ENCODE results near the gene PDLIM5.
"Not testable (repeated sequence)": the region's sequence is repeated elsewhere in the genome, so short reads cannot be mapped to it uniquely, and the experiment has no call there.

Gene PDLIM5

DNA sequence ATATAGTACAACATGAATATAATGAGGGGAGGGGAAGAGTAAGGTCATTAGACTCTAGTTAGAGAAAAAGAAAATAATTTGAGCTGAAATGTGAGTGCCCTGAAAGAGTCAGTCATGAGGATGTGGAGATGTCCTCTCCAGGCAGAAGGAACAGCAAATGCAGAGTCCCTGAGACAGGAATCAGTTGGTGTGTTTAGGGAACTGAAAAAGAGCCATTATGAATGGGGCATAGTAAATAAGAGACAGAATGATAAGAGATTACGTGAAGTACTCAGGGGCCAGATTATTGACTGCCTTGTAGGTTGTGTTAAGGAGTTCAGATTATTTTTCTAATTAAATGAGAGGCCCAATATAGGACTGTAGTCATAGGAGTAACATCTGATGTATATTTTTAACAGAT is 147.0 kb downstream of the PDLIM5 start:
- no peak for DNase-seq (ENCODE audit: low read depth in 2 of 2)

- DNase-seq (ENCODE audit: low read depth in 2 of 2), result no peak
These were observed 151.5 kb downstream of the PDLIM5 start for GRCh38 chr4:94603170-94603747.

- DNase-seq (ENCODE audit: low read depth in 2 of 2), result no peak
These were observed 153.6 kb downstream of the PDLIM5 start for GRCh38 chr4:94605241-94605805.

DNA sequence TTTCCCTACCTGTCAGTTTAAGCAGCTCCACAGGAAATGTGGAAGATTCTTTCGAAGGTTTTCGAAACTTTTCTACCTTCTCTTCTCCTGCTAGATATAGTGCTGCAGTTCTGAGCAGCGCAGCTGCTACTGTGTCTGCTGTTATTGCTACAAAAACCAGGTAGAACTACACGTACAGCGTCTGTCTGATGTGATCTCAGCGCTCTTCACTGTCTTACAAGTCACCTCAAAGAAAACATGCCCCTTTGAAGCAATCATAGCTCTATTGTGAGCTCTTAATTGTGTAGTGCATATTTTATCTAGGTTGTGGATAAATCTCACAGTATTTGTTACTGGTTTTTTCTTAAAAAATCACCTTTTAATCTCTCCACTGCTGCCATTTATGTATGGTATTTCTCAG is 158.4 kb downstream of the PDLIM5 start:
- DNase-seq (ENCODE audit: low read depth in 2 of 2), result no peak

- DNase-seq (ENCODE audit: low read depth in 2 of 2), result no peak
These were observed 161.5 kb downstream of the PDLIM5 start for GRCh38 chr4:94613248-94613647.

DNA sequence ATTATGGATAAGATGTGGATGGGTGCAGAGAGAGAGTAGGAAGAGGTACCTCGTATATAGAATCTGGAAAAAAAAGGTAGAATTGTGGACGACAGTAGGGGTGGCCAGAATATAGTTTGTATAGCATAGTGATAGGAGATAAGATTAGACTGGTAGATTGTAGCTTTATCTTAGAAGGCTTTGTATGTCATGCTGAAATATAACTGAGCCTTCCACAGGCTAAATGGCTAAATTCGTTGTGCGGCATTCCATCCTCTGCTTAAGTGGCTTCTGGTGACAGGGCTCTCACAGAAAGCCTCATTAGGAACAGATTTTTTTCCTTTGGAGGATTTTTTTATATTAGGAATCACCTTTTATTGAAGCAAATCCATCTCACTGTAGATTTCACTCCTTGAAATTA is 163.7 kb downstream of the PDLIM5 start:
- DNase-seq (ENCODE audit: low read depth in 2 of 2), result no peak

DNA sequence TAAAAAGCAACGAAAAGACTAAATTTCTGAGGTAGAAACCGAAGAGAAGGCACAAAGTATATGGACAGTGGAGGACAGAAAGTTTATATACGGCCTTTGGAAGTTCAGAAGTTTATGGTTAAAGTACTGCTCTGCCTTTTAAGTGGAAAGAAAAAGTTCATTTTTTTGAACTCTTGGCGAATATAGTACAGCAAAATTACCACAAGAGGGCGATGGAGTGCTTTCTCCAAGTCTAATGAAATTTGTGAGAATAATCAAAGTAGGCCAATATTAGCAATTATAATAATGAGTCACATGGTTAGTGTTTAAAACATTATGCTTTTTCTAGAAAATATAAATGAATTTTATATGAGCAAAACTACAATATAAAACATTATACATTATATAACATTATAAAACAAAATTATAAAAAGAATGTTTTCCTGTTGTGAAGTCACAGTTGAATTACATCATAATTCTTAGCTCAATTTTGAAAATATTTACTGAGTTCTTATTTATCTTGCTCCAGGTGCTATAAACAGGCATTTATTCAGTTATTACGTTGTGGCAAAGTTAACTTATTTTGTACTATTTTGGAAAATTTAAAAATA is 169.8 kb downstream of the PDLIM5 start:
- no peak for DNase-seq (ENCODE audit: low read depth in 2 of 2)

DNA sequence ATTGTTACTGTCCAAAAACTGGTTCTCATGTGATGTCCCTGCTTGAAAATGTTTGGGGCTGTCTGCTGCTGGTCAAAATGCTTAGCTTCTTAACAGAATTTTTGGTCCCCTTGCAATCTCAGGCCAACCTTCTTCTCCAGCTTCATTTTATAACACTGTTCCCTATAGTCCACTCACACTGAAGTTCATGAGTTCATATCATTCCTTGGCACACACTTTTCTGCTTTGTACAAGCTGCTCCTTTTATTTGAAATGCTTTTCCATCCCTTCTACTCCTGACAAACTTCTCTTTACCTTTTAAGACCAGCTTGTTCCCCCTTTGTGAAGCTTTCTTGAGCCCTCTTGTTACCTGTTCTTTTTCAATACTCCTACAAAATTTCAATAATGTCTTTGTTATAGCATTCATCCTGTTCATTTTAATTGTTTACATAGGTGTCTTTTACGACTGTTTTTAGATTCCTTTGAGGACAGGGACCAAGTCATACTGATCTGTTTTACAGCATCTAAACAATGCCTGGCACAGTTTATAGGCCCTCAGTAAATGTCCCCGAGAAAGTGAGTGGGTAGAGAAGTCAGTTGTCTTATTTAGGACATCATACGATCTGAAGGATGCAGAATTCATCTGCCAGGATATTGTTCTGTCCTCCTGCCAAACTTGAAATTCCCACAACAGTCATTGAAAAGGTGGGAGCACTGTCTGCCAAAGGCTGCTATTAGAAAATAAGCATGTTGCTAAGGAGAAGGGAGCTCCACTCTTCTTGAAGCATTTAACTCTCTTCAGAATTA is 171.6 kb downstream of the PDLIM5 start:
- no peak for DNase-seq (ENCODE audit: low read depth in 2 of 2)

DNA sequence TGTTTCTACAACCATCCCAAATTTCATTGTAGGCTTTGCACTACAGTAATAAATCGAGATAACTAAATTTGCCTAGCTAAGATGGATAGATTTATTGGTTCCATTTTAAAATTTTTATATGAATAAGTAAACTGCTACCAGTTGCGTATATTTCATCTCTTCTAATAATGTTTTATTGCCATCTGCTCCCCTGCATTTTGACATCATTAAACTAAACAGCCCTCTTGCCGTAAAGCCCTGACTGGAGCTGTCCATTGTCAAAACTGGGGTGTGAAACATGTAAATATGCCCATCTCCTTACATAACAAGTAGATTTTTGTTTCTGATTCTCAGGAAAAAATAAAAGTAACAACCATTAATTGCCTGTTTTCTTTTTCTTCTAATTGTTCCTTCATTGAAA is 175.2 kb downstream of the PDLIM5 start:
- DNase-seq (ENCODE audit: low read depth in 2 of 2), result no peak

DNA sequence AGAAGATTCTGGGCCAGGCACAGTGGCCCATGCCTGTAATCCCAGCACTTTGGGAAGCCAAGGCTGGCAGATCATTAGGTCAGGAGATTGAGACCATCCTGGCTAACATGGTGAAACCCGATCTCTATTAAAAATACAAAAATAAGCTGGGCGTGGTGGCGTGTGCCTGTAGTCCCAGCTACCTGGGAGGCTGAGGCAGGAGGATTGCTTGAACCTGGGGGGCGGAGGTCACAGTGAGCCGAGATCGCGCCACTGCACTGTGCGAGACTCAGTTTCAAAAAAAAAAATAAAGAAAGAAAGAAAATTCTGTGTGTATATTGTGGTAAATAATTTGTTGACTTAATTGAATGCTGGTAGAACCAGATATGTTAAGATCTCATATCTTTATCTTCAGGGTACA is 177.3 kb downstream of the PDLIM5 start:
- not testable (repeated sequence) for DNase-seq (ENCODE audit: low read depth in 2 of 2)

- DNase-seq (ENCODE audit: low read depth in 2 of 2), result no peak
These were observed 178.1 kb downstream of the PDLIM5 start for GRCh38 chr4:94629837-94630236.

DNA sequence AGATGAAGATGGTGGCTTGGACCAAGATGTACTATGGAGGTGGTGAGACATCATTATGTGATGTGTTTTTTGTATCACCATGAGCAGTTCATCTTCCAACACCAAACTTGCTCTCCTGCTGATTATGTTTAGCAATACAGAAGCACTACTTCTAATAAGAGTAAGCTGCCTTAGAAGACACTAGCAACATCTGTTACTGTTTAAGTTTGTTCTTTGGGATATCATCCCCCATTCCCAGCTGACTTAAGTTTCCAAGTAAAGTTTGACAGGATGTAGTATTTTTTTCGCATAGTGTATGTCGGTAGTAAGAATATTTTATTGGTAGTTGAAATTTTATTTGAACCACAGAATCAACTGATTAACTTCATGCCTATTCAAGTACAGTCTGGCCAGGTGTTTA is 182.5 kb downstream of the PDLIM5 start:
- DNase-seq (ENCODE audit: low read depth in 2 of 2), result no peak

- no peak for DNase-seq (ENCODE audit: low read depth in 2 of 2)
These were observed 183.4 kb downstream of the PDLIM5 start for GRCh38 chr4:94635177-94635576.

DNA sequence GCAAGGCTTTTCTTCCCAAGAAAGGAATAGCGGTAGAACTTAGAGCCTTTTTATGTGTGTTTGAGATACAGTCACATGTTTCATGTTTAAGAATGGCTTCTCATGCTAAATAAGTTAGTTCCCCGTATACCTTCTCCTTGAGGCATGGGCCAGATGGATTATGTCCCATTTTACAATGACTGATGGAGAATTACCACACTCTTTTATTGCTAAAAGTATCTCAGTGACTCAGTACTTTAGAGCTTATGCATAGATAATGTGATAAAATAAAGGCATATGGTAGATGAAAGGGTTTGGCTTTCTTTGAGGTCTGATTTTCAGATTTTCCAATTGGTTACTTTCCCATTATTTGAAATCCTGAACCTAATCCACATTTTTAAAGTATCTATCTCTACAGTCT is 184.3 kb downstream of the PDLIM5 start:
- no peak for DNase-seq (ENCODE audit: low read depth in 2 of 2)

DNA sequence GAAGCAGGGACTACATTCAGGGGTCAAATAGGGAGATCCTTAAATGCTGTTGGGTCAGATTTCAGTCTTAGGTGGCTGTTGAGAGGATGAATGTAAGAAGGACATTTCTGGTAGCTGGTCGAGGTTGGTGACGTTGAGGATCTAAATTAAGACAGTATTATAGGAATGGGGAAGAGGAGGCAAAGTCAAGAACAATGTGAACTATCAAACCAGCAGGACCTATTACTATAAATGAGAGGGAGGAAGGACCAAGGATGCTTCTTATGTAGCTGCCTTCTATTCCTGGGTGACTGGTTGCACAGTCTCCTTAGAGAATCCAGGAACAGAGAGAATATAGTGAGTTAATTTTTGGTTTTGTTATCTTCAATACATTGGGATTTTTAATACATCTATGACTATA is 187.6 kb downstream of the PDLIM5 start:
- no peak for DNase-seq (ENCODE audit: low read depth in 2 of 2)

DNA sequence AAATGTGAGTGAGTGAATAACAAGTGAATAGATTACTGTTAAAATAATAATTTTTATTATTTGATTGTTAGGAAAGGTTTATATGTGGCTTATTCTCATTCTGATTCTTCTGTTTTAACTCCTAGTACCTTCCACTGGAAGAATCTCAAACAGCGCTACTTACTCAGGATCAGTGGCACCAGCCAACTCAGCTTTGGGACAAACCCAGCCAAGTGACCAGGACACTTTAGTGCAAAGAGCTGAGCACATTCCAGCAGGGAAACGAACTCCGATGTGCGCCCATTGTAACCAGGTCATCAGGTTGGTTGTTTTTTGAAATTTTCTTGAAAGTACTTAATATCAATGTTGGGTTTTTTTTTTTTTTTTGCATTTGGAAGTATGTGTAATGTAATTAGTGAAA is 188.4 kb downstream of the PDLIM5 start:
- no peak for DNase-seq (ENCODE audit: low read depth in 2 of 2)

DNA sequence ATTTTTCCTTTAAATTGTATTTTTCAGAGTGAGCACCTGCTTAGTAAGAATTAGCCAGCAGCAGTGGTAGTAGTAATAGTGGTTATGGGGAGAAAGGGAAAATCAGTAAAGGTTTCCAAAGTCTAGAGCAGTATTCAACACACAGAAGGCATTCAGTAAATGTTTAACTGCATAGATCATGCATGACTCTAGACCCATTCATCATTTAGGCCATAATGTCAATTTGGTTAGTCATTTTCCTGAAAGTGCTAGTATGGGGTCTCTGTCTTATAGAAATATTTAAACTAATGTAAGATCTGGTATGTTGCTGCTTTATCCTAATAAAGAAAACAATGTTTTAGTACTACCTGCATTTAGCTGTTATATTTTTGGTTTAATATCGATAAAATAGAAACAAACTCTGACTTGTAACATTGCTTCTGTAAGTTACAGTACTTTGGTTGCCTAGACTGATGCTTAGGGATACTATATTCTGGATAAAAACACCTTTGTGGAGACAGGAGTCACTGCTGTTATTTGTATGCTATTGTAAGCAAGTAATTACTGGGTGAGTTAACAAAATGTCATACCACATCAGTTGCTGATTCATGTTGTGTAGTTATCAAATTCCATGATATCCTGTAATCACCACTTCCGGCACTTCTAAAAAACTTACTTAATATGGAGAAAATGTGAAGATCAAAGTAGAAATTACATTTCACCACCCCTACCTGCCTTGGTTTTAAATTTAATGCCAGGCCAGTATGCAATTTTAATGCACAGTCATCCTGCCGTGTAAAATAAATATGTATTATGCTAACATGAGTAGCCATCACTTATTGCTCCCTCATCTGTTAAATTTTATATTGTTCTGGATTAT is 190.2 kb downstream of the PDLIM5 start:
- no peak for DNase-seq (ENCODE audit: low read depth in 2 of 2)

DNA sequence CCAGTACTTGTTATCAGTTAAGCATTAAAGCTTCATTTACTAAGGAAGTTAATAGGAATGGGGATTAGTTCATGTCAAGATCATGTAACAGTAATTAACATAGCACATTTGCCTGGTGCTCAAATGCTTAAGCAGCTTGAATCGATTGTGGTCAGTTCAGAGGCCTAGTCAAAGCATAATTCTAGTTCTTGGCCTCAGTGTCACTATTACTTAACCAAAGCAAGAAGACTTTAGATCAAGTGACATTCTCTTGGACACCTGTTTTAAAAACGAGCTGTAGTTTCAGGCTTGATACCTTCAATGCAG is 190.8 kb downstream of the PDLIM5 start:
- DNase-seq (ENCODE audit: low read depth in 2 of 2), result no peak

- DNase-seq (ENCODE audit: low read depth in 2 of 2), result no peak
These were observed 197.0 kb downstream of the PDLIM5 start for GRCh38 chr4:94648699-94649098.

- DNase-seq (ENCODE audit: low read depth in 2 of 2), result no peak
These were observed 197.8 kb downstream of the PDLIM5 start for GRCh38 chr4:94649381-94650133.

- no peak for DNase-seq (ENCODE audit: low read depth in 2 of 2)
These were observed 198.4 kb downstream of the PDLIM5 start for GRCh38 chr4:94650134-94650495.

- DNase-seq (ENCODE audit: low read depth in 2 of 2), result no peak
These were observed 198.9 kb downstream of the PDLIM5 start for GRCh38 chr4:94650690-94651089.

All from stimulated activated CD8-positive, alpha-beta memory T cell treated with anti-CD3 and anti-CD28 coated beads, Interleukin-7, amount 100 ng/mL, for 4 hours (primary cell).